HCT116 (cell line): ENCODE measurements around the gene RPS27L. TPM values are rescaled to one million over a fixed set of nuclear protein-coding genes. Genes with fewer than 3 reads are reported as not detected.

Source experiments
- ATAC-seq: fragments of 200-7000 bp; cut with Tn5 transposase; 2 replicates; pipeline ENCODE4 v1.9.1; 2020; ENCODE audit warnings: mild to moderate bottlenecking, moderate library complexity
- BruUV-seq: library from RNA; stranded (reverse); fragments of 400-500 nt; replicated peaks from 2 replicates; lab custom pipeline; 2021; lab: Mats Ljungman, UMichigan
- CTCF ChIA-PET: fragments of 300-600 bp; sonication (Branson Sonifier 250); formaldehyde crosslinking; loops from one replicate; lab custom pipeline; 2021; ENCODE audit warnings: antibody characterized with exemption; lab: Charles Lee
- POLR2A ChIA-PET: fragments of 300-600, 350-600 bp; sonication (Branson Sonifier 250); formaldehyde crosslinking; loops from one replicate; lab custom pipeline; 2021; ENCODE audit warnings: antibody characterized with exemption; lab: Charles Lee
- RAD21 ChIA-PET, 2 experiments: fragments of 300-600 bp; sonication (Branson Sonifier 250); formaldehyde crosslinking; loops; one replicate each; lab custom pipeline; 2023; ENCODE audit warnings: low total read pairs in 2 of 2; ENCODE audit not compliant: uncharacterized antibody in 2 of 2, unreplicated experiment in 2 of 2, low non-redundant PET in 1 of 2; lab: Charles Lee
- DNase-seq: peaks from one replicate; pipeline ENCODE4 v3.0.0-alpha.2; 2010; ENCODE audit warnings: low read depth, low spot score
- H2AFZ ChIP-seq: fragments of 200-600 bp; shearing (Covaris generic), sonication (generic); 2 replicates; pipeline ENCODE4 v1.6.1; 2017; ENCODE audit warnings: low read depth, mixed run types, mixed read lengths, antibody characterized with exemption, low read length; ENCODE audit not compliant: poor library complexity, severe bottlenecking
- H3K27ac ChIP-seq: 2 replicates; pipeline ENCODE4 v1.5.1; 2012; ENCODE audit warnings: low read depth, low read length
- H3K27me3 ChIP-seq: fragments of 200-600 bp; sonication (generic); 2 replicates; pipeline ENCODE4 v1.6.1; 2016; ENCODE audit warnings: mixed run types, low read length, mixed read lengths; ENCODE audit not compliant: insufficient read depth
- H3K36me3 ChIP-seq, 2 experiments: fragments of 200-500 bp in 1 of 2; fragments of 200-600 bp in 1 of 2; sonication (Bioruptor generic) in 1 of 2; sonication (generic) in 1 of 2; 2 replicates each; pipeline versions ENCODE4 v1.5.1 to v1.6.1; 2014 to 2016; ENCODE audit warnings: low read length in 2 of 2, inconsistent platforms in 1 of 2, mixed read lengths in 1 of 2, mixed run types in 1 of 2; ENCODE audit not compliant: insufficient read depth in 2 of 2, control insufficient read depth in 1 of 2
- H3K4me1 ChIP-seq, 2 experiments: fragments of 200-600 bp in 1 of 2; sonication (generic) in 1 of 2; 2 replicates each; pipeline versions ENCODE4 v1.5.1 to v1.6.1; 2012 to 2017; ENCODE audit warnings: low read length in 2 of 2, inconsistent platforms in 1 of 2, mild to moderate bottlenecking in 1 of 2, mixed read lengths in 1 of 2, mixed run types in 1 of 2, moderate library complexity in 1 of 2; ENCODE audit not compliant: insufficient read depth in 2 of 2, control insufficient read depth in 1 of 2
- H3K4me2 ChIP-seq: fragments of 200-600 bp; sonication (generic); 2 replicates; pipeline ENCODE4 v1.6.1; 2017; ENCODE audit warnings: mixed run types, low read length, mixed read lengths
- H3K4me3 ChIP-seq, 2 experiments: fragments of 200-600 bp in 1 of 2; sonication (generic) in 1 of 2; replicated peaks in 1 of 2; 2 replicates each; pipeline ENCODE4 v1.5.1; 2011 to 2016; ENCODE audit warnings: low read length in 2 of 2, control low read depth in 1 of 2, low read depth in 1 of 2, mild to moderate bottlenecking in 1 of 2, mixed read lengths in 1 of 2, mixed run types in 1 of 2
- H3K79me2 ChIP-seq: fragments of 200-600 bp; sonication (generic); 2 replicates; pipeline ENCODE4 v1.6.1; 2017; ENCODE audit warnings: mild to moderate bottlenecking, mixed run types, low read length, moderate library complexity, mixed read lengths; ENCODE audit not compliant: insufficient read depth
- H3K9ac ChIP-seq: fragments of 200-600 bp; sonication (generic); 2 replicates; pipeline ENCODE4 v1.6.1; 2016; ENCODE audit warnings: low read length, mixed read lengths
- H3K9me2 ChIP-seq: fragments of 200-600 bp; sonication (generic), shearing (Covaris generic); 2 replicates; pipeline ENCODE4 v1.6.1; 2017; ENCODE audit warnings: mixed run types, mild to moderate bottlenecking, moderate library complexity; ENCODE audit not compliant: insufficient read depth
- H3K9me3 ChIP-seq, 2 experiments: fragments of 200-500 bp in 1 of 2; fragments of 200-600 bp in 1 of 2; sonication (Bioruptor generic) in 1 of 2; sonication (generic) in 1 of 2; 2 replicates each; pipeline ENCODE4 v1.6.1; 2014 to 2017; ENCODE audit warnings: low read length in 2 of 2, mixed read lengths in 2 of 2, inconsistent platforms in 1 of 2, low read depth in 1 of 2, mild to moderate bottlenecking in 1 of 2, mixed run types in 1 of 2, moderate library complexity in 1 of 2; ENCODE audit not compliant: control insufficient read depth in 1 of 2, insufficient read depth in 1 of 2
- H4K20me1 ChIP-seq: fragments of 200-600 bp; sonication (generic), shearing (Covaris generic); 2 replicates; pipeline ENCODE4 v1.6.1; 2017; ENCODE audit warnings: mixed run types, mild to moderate bottlenecking, moderate library complexity; ENCODE audit not compliant: insufficient read depth
- CEBPB ChIP-seq: IDR thresholded peaks from 2 replicates; pipeline ENCODE4 v1.6.1; 2012; ENCODE audit warnings: low read depth
- EGR1 ChIP-seq: IDR thresholded peaks from 2 replicates; pipeline ENCODE4 v1.6.1; 2012; ENCODE audit warnings: low read depth
- ELF1 ChIP-seq: IDR thresholded peaks from 2 replicates; pipeline ENCODE4 v1.6.1; 2012; ENCODE audit warnings: low read depth, borderline replicate concordance
- EZH2 ChIP-seq: fragments of 200-600 bp; sonication (generic); IDR thresholded peaks from 2 replicates; pipeline ENCODE4 v1.6.1; 2017; ENCODE audit warnings: antibody characterized with exemption, mixed run types
- JUND ChIP-seq: IDR thresholded peaks from 2 replicates; pipeline ENCODE4 v1.6.1; 2012
- MAX ChIP-seq: IDR thresholded peaks from 2 replicates; pipeline ENCODE4 v1.6.1; 2012
- POLR2A ChIP-seq: IDR thresholded peaks from 2 replicates; pipeline ENCODE4 v1.7.0; 2011; ENCODE audit warnings: borderline replicate concordance; ENCODE audit not compliant: insufficient read depth, insufficient read length; ENCODE audit errors: extremely low read depth
- POLR2AphosphoS5 ChIP-seq: IDR thresholded peaks from 2 replicates; pipeline ENCODE4 v1.6.1; 2011; ENCODE audit warnings: mild to moderate bottlenecking, low read depth, low read length, moderate library complexity
- RAD21 ChIP-seq: IDR thresholded peaks from 2 replicates; pipeline ENCODE4 v1.6.1; 2012; ENCODE audit warnings: low read depth, mild to moderate bottlenecking
- SP1 ChIP-seq: IDR thresholded peaks from 2 replicates; pipeline ENCODE4 v1.6.1; 2012; ENCODE audit warnings: low read depth
- TCF7L2 ChIP-seq: IDR thresholded peaks from 2 replicates; pipeline ENCODE4 v1.7.0; 2011; ENCODE audit warnings: borderline replicate concordance, inconsistent platforms; ENCODE audit not compliant: insufficient read depth, insufficient read length; ENCODE audit errors: extremely low read depth
- ZBTB33 ChIP-seq: IDR thresholded peaks from 2 replicates; pipeline ENCODE4 v1.6.1; 2011; ENCODE audit warnings: mild to moderate bottlenecking, low read length, moderate library complexity; ENCODE audit not compliant: insufficient replicate concordance; ENCODE audit errors: extremely low read depth
- ZFX ChIP-seq: fragments of 450-650 bp; IDR thresholded peaks from 2 replicates; pipeline ENCODE4 v1.6.1; 2017
- intact Hi-C: fragments of 100-400 bp; cut with micrococcal nuclease; formaldehyde crosslinking; loops from 2 replicates; pipeline ENCODE4 v1.10.0; 2022
- total RNA-seq: library from RNA; stranded (reverse); gene quantifications from one replicate; pipeline ENCODE4 v1.2.1, GENCODE V29; 2021; ENCODE audit not compliant: unreplicated experiment

RPS27L gene
- total RNA-seq, 1 experiment from 2014 or later: 139 TPM

GRCh38 chr15:63190769-63191649, 33.7 kb upstream of the RPS27L start:
- CTCF ChIA-PET: interaction anchor here (1.2 kb wide), 1 partner anchor 142 kb away, joined by 3 read pairs; no protein-coding TSS in a partner anchor
- ATAC-seq (no peak), DNase-seq (no peak)
- Histone ChIP-seq H3K27ac (no peak overlapping the region), H3K9ac (no peak overlapping the region), H3K27me3 (no peaks in the 10 kb centered on the region), H3K9me3 (no peaks in the 10 kb centered on the region), H3K9me2 (no peaks in the 10 kb centered on the region), H2AFZ (no peak overlapping the region), H3K79me2 (no peaks in the 10 kb centered on the region), H3K36me3 (no peaks in the 10 kb centered on the region), H3K4me2 (peak overlapping the region; percentile 88), H4K20me1 (no peaks in the 10 kb centered on the region), H3K4me1 (peaks cover 4 to 16% of the 10 kb centered on the region in 2 experiments; a peak in 3 of 4 replicates), H3K4me3 (no peak overlapping the region; a peak in 1 of 4 replicates)
- BruUV-seq: no TSS peak
- RAD21 ChIA-PET: no interaction called here
- TF ChIP-seq SP1 (no peak), POLR2A (no peak), POLR2AphosphoS5 (no peak), ELF1 (no peak)
- POLR2A ChIA-PET: no interaction called here
- intact Hi-C loops: no loop called here

- intact Hi-C loops: no loop called here
- RAD21 ChIA-PET: no interaction called here
- H3K4me1 ChIP-seq: peaks cover 4 to 16% of the 10 kb centered on the region in 2 experiments; a peak in 3 of 4 replicates
- no peaks in the 10 kb centered on the region for H3K36me3 ChIP-seq
- H3K27me3 ChIP-seq: no peaks in the 10 kb centered on the region
- H3K4me2 ChIP-seq: peak overlapping the region; percentile 88
- ATAC-seq (no peak), DNase-seq (no peak)
- no peak overlapping the region for H2AFZ ChIP-seq
- CTCF ChIA-PET: interaction anchor here (1.2 kb wide), 1 partner anchor 142 kb away, joined by 3 read pairs; no protein-coding TSS in a partner anchor
- H3K9ac ChIP-seq: peak overlapping the region; percentile 59
- H3K4me3 ChIP-seq: peak overlapping the region; percentile 73 to 76
- TF ChIP-seq ZFX (no peak), EZH2 (no peak), POLR2A (no peak), JUND (no peak), RAD21 (no peak), TCF7L2 (no peak), SP1 (no peak), EGR1 (no peak), MAX (no peak), ZBTB33 (no peak), CEBPB (no peak), POLR2AphosphoS5 (no peak)
- POLR2A ChIA-PET: interaction anchor here (1.4 kb wide), 1 partner anchor 33 kb away, joined by 4 read pairs; the partner anchor contains the start of gene RPS27L
- no peaks in the 10 kb centered on the region for H3K9me3 ChIP-seq
- H3K27ac ChIP-seq: no peak overlapping the region
- H4K20me1 ChIP-seq: no peaks in the 10 kb centered on the region
- TSS peak; percentile 36 for BruUV-seq
- no peaks in the 10 kb centered on the region for H3K9me2 ChIP-seq
- no peaks in the 10 kb centered on the region for H3K79me2 ChIP-seq
These were observed 32.9 kb upstream of the RPS27L start for GRCh38 chr15:63189941-63190768.
